Activated naive CD4-positive, alpha-beta T cell treated with anti-CD3 and anti-CD28 coated beads, Interleukin-2, amount 50 U/mL, for 24 hours (primary cell): ENCODE measurements around the gene ZC3HAV1L.
"Not testable (repeated sequence)": the region's sequence is repeated elsewhere in the genome, so short reads cannot be mapped to it uniquely, and the experiment has no call there.

Experiments used
- H3K27ac Mint-ChIP-seq: one replicate; pipeline ENCODE4 v1.8.0; 2021; ENCODE audit warnings: mild to moderate bottlenecking, mixed read lengths
- H3K27me3 Mint-ChIP-seq: one replicate; pipeline ENCODE4 v1.8.0; 2021; ENCODE audit warnings: mixed read lengths
- H3K36me3 Mint-ChIP-seq: one replicate; pipeline ENCODE4 v1.8.0; 2021; ENCODE audit warnings: mixed read lengths
- H3K4me1 Mint-ChIP-seq: one replicate; pipeline ENCODE4 v1.8.0; 2021; ENCODE audit warnings: mixed read lengths
- H3K4me3 Mint-ChIP-seq: one replicate; pipeline ENCODE4 v1.8.0; 2021; ENCODE audit warnings: mild to moderate bottlenecking, mixed read lengths
- H3K9me3 Mint-ChIP-seq: one replicate; pipeline ENCODE4 v1.8.0; 2021; ENCODE audit warnings: mixed read lengths

Gene ZC3HAV1L

DNA sequence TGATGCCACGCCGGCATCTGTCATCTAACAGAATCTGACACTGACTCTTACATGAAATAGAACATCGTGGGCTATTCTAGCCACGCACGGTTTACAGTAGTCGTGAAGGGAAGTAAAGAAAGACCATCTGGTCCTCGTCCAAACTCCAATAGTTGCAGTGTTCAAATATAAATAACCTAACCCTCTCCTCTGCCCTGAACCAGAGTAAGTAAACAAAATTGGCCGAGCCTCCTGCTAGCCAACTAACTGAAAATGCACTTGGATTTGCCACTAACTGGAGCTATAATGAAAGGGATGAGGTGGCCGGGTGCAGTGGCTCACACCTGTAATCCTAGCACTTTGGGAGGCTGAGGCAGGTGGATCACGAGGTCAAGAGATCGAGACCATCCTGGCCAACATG, 29.5 kb upstream of the ZC3HAV1L start:
- Mint-ChIP-seq H3K36me3 (peaks cover 23% of the 10 kb centered on the region), H3K27ac (peak overlapping the region; percentile 76), H3K9me3 (no peaks in the 10 kb centered on the region), H3K4me3 (no peak overlapping the region), H3K27me3 (no peaks in the 10 kb centered on the region), H3K4me1 (peaks cover 79% of the 10 kb centered on the region)

DNA sequence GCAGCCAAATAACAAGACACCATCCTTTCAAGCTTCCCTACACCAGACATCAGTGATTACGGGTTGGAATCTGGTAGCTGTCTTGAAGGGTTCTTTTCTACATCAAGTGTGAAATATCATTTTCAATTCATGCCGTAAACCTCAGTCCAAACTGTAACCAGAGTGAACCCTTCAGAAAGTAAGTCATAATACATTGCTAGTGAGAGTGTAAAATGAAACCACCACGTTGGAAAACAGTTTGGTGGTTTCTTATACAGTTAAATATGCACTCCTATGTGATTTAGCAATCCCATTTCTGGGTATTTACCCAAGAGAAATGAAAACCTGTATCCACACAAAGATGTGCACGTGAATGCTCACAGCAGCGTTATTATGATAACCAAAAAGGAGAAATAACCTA, 25.6 kb upstream of the ZC3HAV1L start:
- H3K4me1 Mint-ChIP-seq = peaks cover 69% of the 10 kb centered on the region
- H3K9me3 Mint-ChIP-seq = no peaks in the 10 kb centered on the region
- peak overlapping the region; percentile 81 for H3K27ac Mint-ChIP-seq
- H3K4me3 Mint-ChIP-seq = no peak overlapping the region
- H3K27me3 Mint-ChIP-seq = no peaks in the 10 kb centered on the region
- peaks cover 20% of the 10 kb centered on the region for H3K36me3 Mint-ChIP-seq

DNA sequence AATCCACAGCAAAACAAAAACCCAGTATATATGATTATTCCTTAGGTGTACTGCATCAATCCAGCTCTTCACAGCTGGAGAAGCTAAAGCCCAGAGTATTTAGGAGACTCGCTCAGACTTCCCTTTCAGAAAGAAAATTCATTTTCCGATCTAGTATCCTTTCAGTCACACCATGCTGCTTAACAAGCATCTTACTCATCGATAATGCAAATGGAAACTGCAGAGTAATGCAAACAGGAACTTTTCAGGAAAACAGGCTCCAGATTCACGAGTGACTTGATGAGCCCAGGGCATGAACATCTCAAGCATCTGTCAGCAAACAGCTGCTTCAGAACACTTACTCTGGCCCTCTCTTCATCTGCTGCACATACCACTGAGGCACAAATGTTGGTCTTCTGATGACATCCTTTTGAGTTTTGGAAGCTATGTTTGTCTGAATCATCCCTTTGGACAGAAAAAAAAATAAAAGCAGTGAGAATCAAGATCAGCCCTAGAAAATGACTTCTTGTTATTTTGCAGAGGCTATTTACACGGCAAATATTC, 24.9 kb upstream of the ZC3HAV1L start:
- H3K9me3 Mint-ChIP-seq = no peaks in the 10 kb centered on the region
- H3K4me3 Mint-ChIP-seq = peak overlapping the region; percentile 23
- H3K36me3 Mint-ChIP-seq = peaks cover 20% of the 10 kb centered on the region
- peaks cover 68% of the 10 kb centered on the region for H3K4me1 Mint-ChIP-seq
- peak overlapping the region; percentile 81 for H3K27ac Mint-ChIP-seq
- H3K27me3 Mint-ChIP-seq = no peaks in the 10 kb centered on the region

DNA sequence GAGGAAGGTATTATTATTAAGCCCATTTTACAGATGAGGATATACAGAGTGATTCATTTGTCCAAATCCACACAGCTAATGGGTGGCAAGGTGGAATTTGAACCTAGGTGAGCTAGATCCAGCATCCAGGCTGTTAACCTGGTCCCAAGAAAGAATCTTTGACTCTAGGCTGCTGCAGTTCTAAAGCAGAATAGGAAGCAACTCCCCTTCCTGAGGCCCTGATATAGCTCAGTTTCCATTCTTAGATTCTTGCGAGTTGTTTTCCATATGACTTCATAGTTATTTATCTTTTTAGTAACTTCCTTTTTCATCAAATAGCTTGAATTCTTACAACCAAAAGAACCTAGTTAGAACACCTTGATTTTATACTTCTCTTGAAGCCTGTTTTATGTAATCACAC, 24.1 kb upstream of the ZC3HAV1L start:
- peak overlapping the region; percentile 81 for H3K27ac Mint-ChIP-seq
- peak overlapping the region; percentile 53 for H3K4me3 Mint-ChIP-seq
- no peaks in the 10 kb centered on the region for H3K27me3 Mint-ChIP-seq
- peaks cover 20% of the 10 kb centered on the region for H3K36me3 Mint-ChIP-seq
- H3K4me1 Mint-ChIP-seq = peaks cover 64% of the 10 kb centered on the region
- no peaks in the 10 kb centered on the region for H3K9me3 Mint-ChIP-seq

DNA sequence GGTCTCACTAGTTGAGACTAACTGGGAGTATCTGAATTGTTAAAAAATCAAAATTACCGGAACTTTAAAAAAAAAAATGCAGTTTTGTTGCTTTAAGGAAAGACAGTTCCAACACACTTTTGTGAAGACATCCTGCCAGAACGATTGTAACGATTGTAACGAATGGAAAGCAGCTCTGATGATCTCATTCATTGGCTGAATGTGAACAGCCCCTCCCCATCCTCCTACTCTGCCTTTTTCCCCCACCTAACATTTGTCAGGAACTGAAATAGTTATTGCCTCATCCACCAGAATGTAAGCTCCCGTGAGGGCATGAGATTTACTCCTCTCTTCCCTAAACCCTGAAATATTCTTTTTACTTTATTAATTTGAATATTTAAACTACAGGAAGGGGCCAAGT, 23.1 kb upstream of the ZC3HAV1L start:
- H3K36me3 Mint-ChIP-seq = peaks cover 17% of the 10 kb centered on the region
- no peaks in the 10 kb centered on the region for H3K27me3 Mint-ChIP-seq
- no peaks in the 10 kb centered on the region for H3K9me3 Mint-ChIP-seq
- peak overlapping the region; percentile 88 for H3K27ac Mint-ChIP-seq
- peaks cover 57% of the 10 kb centered on the region for H3K4me1 Mint-ChIP-seq
- H3K4me3 Mint-ChIP-seq = no peak overlapping the region

DNA sequence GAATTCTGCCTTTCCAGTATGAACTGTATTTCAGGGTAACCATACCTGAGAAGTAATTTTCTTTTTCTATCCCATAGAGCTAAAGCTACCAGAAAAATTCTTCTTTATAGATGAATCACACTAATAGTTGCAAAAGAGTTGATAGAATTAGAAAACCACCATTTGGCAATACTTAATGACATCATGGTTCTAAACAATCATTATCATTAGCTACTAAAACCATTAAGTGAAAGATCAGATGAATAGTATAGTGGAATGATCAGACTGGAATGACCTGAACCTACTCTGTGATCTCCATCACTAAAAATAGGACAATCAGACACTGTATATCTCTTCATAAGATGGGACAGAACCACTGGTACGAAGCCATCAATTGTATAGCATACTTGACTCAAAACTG, 19.8 kb upstream of the ZC3HAV1L start:
- Mint-ChIP-seq H3K36me3 (peaks cover 17% of the 10 kb centered on the region), H3K27ac (peak overlapping the region; percentile 55), H3K27me3 (no peaks in the 10 kb centered on the region), H3K4me1 (peaks cover 26% of the 10 kb centered on the region), H3K9me3 (no peaks in the 10 kb centered on the region), H3K4me3 (no peak overlapping the region)

DNA sequence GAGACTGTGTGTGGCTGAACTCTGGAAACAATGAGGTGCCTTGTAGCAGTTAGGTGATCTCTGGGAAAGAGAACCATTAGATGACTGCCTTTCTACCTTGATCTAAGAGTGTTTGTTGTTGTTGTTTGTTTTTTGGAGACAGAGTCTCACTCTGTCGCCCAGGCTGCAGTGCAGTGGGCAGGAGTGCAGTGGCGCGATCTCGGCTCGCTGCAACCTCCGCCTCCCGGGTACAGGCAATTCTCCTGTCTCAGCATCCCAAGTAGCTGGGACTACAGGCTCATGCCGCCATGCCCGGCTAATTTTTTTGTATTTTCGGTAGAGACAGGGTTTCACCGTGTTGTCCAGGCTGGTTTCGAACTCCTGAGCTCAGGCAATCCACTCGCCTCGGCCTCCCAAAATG, 18.8 kb upstream of the ZC3HAV1L start:
- not testable (repeated sequence) for H3K4me3 Mint-ChIP-seq, H3K27me3 Mint-ChIP-seq, H3K9me3 Mint-ChIP-seq
- peak overlapping the region; percentile 19 for H3K27ac Mint-ChIP-seq
- peaks cover 23% of the 10 kb centered on the region for H3K4me1 Mint-ChIP-seq
- H3K36me3 Mint-ChIP-seq = peaks cover 15% of the 10 kb centered on the region

DNA sequence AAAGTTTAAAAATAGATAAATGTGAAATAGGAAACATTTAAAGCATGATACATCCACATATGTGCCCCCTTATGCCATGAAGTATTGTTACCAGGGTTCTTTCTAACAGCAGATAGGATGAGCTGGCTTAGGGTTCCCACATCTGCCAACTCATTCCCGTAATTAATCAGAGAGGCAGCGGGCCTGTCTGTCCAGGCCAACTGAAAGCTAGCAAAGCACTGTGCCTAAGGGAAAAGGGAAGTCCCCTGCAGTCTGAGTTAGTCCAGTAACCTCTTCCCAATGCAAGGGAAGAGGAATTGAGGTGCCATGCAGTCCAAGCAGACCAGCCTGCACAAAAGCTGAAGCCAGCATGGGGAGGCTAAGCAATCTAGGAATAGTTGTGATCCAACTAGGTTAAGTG, 18.3 kb upstream of the ZC3HAV1L start:
- Mint-ChIP-seq H3K4me3 (no peak overlapping the region), H3K9me3 (no peaks in the 10 kb centered on the region), H3K27ac (peak overlapping the region; percentile 19), H3K4me1 (peaks cover 28% of the 10 kb centered on the region), H3K36me3 (peaks cover 20% of the 10 kb centered on the region), H3K27me3 (no peaks in the 10 kb centered on the region)

DNA sequence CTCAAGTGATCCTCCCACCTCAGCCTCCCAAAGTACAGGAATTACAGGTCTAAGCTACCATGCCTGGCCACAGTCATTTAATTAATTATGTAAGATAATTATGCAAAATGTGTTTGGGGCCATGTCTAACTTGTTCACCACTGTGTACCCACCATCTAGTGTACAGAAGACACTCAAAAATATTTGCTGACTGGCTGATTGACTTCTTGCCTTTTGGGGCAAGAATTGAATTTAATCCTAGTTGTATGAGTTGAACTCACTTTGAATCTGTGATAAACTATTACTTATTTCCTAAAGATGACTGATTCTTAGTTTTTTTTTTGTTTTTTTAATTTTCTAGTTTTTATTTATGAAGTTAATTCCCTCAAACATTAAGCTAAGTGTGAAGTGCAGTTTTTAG, 15.8 kb upstream of the ZC3HAV1L start:
- H3K36me3 Mint-ChIP-seq = peaks cover 28% of the 10 kb centered on the region
- H3K27ac Mint-ChIP-seq = no peak overlapping the region
- H3K4me3 Mint-ChIP-seq = no peak overlapping the region
- H3K4me1 Mint-ChIP-seq = peaks cover 37% of the 10 kb centered on the region
- H3K27me3 Mint-ChIP-seq = no peaks in the 10 kb centered on the region
- H3K9me3 Mint-ChIP-seq = no peaks in the 10 kb centered on the region

DNA sequence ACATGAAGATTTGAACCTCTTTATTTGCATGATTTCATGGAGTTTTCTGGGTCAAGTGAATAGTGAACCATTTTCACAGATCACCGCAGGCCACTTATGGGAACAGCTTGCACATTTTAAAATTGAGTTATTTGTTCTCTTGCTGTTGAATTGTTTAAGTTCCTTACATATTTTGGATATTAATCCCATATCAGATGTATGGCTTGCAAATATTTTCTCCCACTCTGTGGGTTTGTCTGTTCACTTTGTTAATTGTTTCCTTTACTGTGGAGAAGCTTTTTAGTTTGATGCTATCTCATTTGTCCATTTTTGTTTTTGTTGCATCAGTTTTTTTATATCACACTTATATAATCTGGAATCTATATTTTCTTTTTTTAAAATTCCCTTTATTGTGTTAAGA, 14.1 kb upstream of the ZC3HAV1L start:
- peaks cover 48% of the 10 kb centered on the region for H3K4me1 Mint-ChIP-seq
- peak overlapping the region; percentile 77 for H3K27ac Mint-ChIP-seq
- H3K27me3 Mint-ChIP-seq = no peaks in the 10 kb centered on the region
- no peaks in the 10 kb centered on the region for H3K9me3 Mint-ChIP-seq
- peaks cover 42% of the 10 kb centered on the region for H3K36me3 Mint-ChIP-seq
- H3K4me3 Mint-ChIP-seq = no peak overlapping the region

DNA sequence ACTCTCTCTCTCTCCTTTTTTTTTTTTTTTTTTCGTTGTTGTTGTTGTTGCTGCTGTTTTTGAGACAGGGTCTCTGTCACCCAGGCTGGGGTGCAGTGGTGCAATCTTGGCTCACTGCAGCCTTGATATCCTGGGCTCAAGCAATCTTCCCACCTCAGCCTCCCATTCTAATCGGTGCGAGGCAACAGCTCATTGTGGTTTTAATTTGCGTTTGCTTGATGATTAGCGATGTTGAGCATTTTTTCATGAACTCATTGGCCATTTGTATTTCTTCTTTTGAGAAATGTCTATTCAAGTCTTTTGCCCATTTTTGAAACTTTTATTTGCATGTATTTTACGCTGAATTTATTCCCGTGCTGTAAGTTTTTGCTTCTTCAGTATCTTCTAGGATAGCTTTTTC, 13.3 kb upstream of the ZC3HAV1L start:
- Mint-ChIP-seq H3K36me3 (peaks cover 45% of the 10 kb centered on the region), H3K27me3 (no peaks in the 10 kb centered on the region), H3K9me3 (peaks cover 2% of the 10 kb centered on the region), H3K4me3 (no peak overlapping the region), H3K27ac (peak overlapping the region; percentile 82), H3K4me1 (peaks cover 56% of the 10 kb centered on the region)

DNA sequence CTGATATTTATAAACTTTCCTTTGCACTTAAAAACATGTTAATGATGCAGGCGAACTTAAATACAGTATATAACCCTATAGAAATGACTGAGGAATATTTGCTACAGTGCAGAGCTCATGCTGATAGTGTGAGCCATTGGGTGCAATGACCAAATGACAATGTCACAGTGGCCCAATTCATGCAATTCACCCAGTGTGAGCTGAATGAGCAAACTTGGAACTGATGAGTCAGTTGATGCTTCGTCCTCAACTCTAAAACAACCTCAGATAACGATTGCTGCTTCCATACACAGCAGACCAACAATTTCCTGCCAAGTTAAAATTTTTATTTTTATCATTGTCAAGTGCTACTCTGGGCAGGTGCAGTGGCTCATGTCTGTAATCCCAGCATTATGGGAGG, 12.1 kb upstream of the ZC3HAV1L start:
- Mint-ChIP-seq H3K4me1 (peaks cover 65% of the 10 kb centered on the region), H3K36me3 (peaks cover 49% of the 10 kb centered on the region), H3K27ac (peak overlapping the region; percentile 59), H3K9me3 (peaks cover 4% of the 10 kb centered on the region), H3K4me3 (no peak overlapping the region), H3K27me3 (no peaks in the 10 kb centered on the region)

DNA sequence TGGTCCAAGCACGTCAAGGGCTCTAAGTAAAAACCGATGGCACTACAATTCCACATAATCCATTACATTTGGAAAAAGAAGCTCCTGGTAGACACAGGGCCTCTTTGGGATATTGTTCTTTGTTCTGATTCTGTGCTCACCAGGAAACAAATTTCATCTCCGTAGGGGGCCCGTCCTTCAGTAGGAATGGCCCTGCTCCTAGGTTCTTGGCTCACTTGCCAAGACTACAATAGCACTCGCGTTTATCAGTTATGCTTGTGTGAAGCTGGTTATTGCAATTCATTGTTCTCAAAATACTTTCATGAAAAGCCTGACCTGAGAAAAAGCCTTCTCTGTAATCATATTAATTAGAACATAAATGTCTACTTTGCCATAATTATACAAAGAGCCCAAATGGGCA, 10.3 kb upstream of the ZC3HAV1L start:
- Mint-ChIP-seq H3K36me3 (peaks cover 43% of the 10 kb centered on the region), H3K27me3 (no peaks in the 10 kb centered on the region), H3K4me3 (no peak overlapping the region), H3K9me3 (peaks cover 4% of the 10 kb centered on the region), H3K4me1 (peaks cover 75% of the 10 kb centered on the region), H3K27ac (peak overlapping the region; percentile 84)

DNA sequence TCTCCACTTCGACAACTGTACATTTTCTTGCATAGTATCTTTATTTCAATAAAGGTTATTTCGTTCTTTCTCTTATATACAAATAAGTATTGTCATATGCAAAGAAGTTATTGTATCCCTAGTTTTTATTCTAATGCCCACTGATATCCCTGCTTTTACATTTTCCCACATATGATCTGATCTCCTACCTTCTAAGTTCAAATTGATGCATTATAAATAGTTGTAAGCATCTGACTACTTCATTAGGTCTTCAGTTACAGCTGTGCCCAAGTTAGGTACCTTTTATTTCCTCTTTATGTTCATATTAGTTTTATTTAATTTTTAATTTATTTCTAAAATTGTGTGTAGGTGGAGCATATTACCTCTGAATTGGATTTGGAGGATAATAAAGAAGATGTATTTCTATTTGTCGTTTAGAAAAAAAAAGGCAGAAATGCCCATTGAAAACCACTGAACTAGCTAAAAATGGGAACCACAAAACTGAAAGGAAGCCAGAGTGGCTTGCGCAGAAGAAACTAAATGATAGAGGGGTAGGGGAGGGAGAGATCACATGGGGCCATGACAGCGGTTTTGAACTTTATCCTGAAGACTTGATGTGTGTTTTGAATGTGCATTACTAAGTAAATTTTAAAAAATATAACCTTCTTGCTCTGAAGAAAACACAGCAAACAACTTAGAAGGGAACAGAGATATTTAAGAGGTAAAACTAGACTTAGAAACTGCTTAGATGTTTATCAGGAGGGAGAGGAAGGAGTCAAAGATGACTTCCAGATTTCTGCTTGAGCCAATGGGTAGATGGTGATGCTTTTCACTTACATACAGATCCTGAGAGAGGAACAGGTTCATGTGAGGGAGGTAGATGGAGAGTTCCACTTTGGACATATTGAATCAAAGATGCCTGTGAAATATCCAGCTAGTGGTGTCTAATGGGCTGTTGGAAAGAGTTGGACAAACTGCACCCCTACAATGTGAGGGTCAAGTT, 9.3 kb upstream of the ZC3HAV1L start:
- H3K27me3 Mint-ChIP-seq = no peaks in the 10 kb centered on the region
- peaks cover 4% of the 10 kb centered on the region for H3K9me3 Mint-ChIP-seq
- H3K4me1 Mint-ChIP-seq = peaks cover 76% of the 10 kb centered on the region
- H3K4me3 Mint-ChIP-seq = peak overlapping the region; percentile 70
- H3K36me3 Mint-ChIP-seq = peaks cover 43% of the 10 kb centered on the region
- H3K27ac Mint-ChIP-seq = peak overlapping the region; percentile 95

DNA sequence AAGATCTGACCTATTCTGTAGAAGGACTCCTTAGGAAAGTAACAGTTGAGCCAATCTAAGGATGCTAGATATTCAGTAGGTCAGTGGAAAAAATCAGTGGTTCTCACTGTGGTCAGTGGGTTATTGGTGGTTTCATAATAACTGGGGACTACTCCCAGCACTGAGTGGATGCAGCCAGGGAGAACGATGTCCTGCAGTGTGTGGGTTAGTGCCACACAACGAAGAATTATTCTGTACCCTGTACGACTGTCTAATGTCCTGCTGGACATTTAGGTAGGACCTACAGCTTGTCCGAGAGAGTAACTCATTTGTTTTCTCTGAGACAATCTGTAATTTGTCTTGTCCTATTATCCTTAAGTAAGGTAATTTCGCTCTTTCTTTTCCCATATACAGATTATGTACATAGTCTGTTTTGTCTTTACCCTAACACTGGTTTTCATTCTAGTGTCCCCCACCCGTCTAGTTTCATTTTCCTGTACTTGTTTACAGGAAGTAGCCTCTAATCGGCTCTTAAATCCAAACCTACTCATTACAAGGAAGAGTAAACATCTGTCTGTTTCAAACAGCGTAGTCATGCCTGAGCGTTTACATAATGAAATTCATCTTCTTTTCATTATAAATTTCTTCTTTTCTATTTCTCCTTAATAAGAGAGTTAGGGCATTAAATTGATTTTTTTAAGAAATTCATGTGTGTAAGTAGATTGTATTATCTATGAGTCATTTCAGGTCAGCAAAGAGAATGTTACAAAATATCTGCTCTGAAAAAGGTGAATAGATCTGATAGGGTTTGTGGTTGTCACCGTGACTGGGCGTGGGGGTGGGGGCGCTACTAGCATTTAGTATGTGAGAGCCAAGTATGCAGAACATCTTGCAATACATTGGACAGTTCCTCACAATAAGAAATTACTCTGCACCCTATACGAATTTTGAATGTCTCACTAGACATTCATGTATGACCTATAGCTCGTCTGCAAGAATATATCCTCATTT, 8.3 kb upstream of the ZC3HAV1L start:
- peaks cover 66% of the 10 kb centered on the region for H3K4me1 Mint-ChIP-seq

More for the DNA sequence above, 8.3 kb upstream of the ZC3HAV1L start:
- Mint-ChIP-seq H3K36me3 (peaks cover 36% of the 10 kb centered on the region), H3K27ac (peak overlapping the region; percentile 95), H3K4me3 (peak overlapping the region; percentile 70), H3K27me3 (no peaks in the 10 kb centered on the region), H3K9me3 (peaks cover 4% of the 10 kb centered on the region)
